ENCODE measurements around the gene HPCA. TPM values are rescaled to one million over a fixed set of nuclear protein-coding genes. Genes with fewer than 3 reads are reported as not detected.
A peak's percentile ranks its signal among the peaks of the same experiment; 100 is the strongest.
"Not testable (repeated sequence)": the region's sequence is repeated elsewhere in the genome, so short reads cannot be mapped to it uniquely, and the experiment has no call there.

Gene HPCA
- polyA plus RNA-seq, 2 donors = 0.15 TPM; not detected in 1

- Histone ChIP-seq H3K9me3 (ENCODE audit: control insufficient read depth in 2 of 2, insufficient read depth in 1 of 2, low read depth in 1 of 2, low read length in 1 of 2) (no peaks in the 10 kb centered on the region), H3K27me3 (ENCODE audit: control insufficient read depth in 1 of 2, insufficient read depth in 2 of 2, low read length in 2 of 2) (no peaks in the 10 kb centered on the region), H3K4me3 (ENCODE audit: low read depth in 1 of 2, low read length in 2 of 2) (peak overlapping the region; percentile 53 to 85), H3K4me1 (ENCODE audit: control insufficient read depth in 2 of 2, insufficient read depth in 2 of 2, low read length in 1 of 2) (peaks cover 3 to 7% of the 10 kb centered on the region in 2 donors), H3K27ac (ENCODE audit: low read depth in 2 of 2, low read length in 1 of 2) (peak overlapping the region in 1 of 2 donors; percentile 37), H3K36me3 (ENCODE audit: control insufficient read depth in 2 of 2, insufficient read depth in 2 of 2, low read length in 1 of 2) (peaks cover 0 to 8% of the 10 kb centered on the region in 2 donors)
- 17 to 18% methylated on average over 22 of the region's 22 CpGs for WGBS, 2 donors
These were observed 14.2 kb downstream of the HPCA start for GRCh38 chr1:32900371-32900955.

DNA sequence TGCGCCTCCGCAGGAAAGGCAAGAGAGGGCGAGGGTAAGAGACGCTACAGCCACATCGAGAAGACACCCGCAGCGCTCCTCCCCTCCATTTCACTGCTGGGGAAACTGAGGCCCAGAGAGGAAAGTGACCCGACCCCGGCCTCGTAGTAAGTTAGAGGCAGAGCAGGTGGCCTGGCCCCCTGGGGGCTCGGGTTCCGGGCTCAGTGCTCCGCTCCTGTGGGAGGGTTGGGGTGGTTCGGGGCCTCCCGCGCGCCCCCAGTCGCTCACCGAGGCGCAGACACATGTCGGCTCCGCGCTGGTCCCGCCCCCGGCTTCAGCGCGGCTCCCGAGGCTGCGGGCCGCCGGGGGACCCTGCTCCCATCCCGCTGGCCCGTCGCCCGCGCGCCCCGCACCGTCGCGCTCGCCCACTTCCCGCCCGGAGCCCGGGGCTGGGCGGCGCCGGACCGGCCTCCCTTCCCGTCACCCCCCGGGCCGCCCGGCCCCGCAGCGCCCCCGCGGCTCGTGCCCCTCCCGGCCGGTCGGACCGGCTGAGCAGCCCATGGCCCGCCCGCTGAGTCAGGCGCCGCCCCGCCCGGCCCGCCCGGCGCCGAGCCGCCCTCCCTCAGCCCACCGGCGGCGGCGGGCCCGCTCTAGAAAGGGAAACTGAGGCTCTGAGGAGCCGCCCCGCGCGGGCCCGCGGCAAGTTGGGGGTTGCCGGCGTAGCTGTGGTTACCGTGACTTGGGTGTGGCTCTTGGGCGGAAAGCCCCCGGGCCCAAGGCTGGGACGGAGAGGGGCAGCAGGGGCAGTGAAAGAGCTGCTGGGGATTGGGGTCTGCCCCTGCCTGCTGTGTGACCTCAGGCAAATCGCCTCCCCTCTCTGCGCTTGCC lies 14.9 kb downstream of the HPCA start, which contains the start of gene TMEM54:
Gene TMEM54, minus strand, starts transcription at position 434 of the 867 bp plus-strand sequence. Its CDS starts 151 bp downstream, at position 283.
- H3K4me3 ChIP-seq (ENCODE audit: low read depth in 1 of 2, low read length in 2 of 2) = peak within 1 kb of the TSS; percentile 53 to 85
- H3K9me3 ChIP-seq (ENCODE audit: control insufficient read depth in 2 of 2, insufficient read depth in 1 of 2, low read depth in 1 of 2, low read length in 1 of 2) = no peaks in the 10 kb centered on the region
- peaks cover 0 to 3% of the 10 kb centered on the region in 2 donors for H3K36me3 ChIP-seq (ENCODE audit: control insufficient read depth in 2 of 2, insufficient read depth in 2 of 2, low read length in 1 of 2)
- 1 to 2% methylated on average over 55 to 92 of the region's 92 CpGs for WGBS, 2 donors
- H3K27ac ChIP-seq (ENCODE audit: low read depth in 2 of 2, low read length in 1 of 2) = peak within 1 kb of the TSS; percentile 31 to 76
- H3K4me1 ChIP-seq (ENCODE audit: control insufficient read depth in 2 of 2, insufficient read depth in 2 of 2, low read length in 1 of 2) = peaks cover 3 to 7% of the 10 kb centered on the region in 2 donors
- no peaks in the 10 kb centered on the region for H3K27me3 ChIP-seq (ENCODE audit: control insufficient read depth in 1 of 2, insufficient read depth in 2 of 2, low read length in 2 of 2)

DNA sequence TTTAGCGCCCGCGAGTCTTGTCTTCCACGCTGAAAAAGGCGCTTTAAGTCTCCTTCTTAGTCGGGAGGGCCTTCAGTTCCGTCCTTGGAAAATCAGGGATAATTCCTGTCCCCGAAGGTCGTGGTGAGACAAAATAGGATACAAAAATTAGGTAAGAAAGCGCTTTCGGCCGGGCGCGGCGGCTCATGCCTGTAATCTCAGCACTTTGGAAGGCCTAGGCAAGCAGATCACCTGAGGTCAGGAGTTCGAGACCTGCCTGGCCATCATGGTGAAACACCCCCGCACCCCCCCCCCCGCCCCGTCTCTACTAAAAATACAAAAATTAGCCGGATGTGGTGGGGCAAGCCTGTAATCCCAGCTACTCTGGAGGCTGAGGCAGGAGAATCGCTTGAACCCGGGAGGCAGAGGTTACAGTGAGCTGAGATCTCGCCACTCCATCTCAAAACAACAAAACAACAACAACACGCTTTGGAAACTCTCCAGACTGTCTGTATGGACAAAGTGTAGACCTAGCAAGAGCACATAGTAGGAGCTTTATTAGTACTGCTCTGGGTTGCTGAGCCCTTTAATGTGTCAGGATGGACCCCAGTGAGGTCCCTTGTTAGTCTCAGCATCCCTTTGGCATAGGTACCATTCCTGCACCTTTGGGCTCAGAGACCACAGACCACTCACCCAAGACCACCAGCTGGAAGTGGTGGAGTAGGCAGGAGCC lies 15.7 kb downstream of the HPCA start:
- WGBS, 2 donors = 39 to 42% methylated on average over 23 to 24 of the region's 24 CpGs
- peak overlapping the region; percentile 31 to 56 for H3K27ac ChIP-seq (ENCODE audit: low read depth in 2 of 2, low read length in 1 of 2)
- no peaks in the 10 kb centered on the region for H3K27me3 ChIP-seq (ENCODE audit: control insufficient read depth in 1 of 2, insufficient read depth in 2 of 2, low read length in 2 of 2)
- no peaks in the 10 kb centered on the region for H3K9me3 ChIP-seq (ENCODE audit: control insufficient read depth in 2 of 2, insufficient read depth in 1 of 2, low read depth in 1 of 2, low read length in 1 of 2)
- peaks cover 3 to 7% of the 10 kb centered on the region in 2 donors for H3K4me1 ChIP-seq (ENCODE audit: control insufficient read depth in 2 of 2, insufficient read depth in 2 of 2, low read length in 1 of 2)
- H3K36me3 ChIP-seq (ENCODE audit: control insufficient read depth in 2 of 2, insufficient read depth in 2 of 2, low read length in 1 of 2) = peaks cover 0 to 3% of the 10 kb centered on the region in 2 donors
- peak overlapping the region; percentile 53 to 85 for H3K4me3 ChIP-seq (ENCODE audit: low read depth in 1 of 2, low read length in 2 of 2)

- H3K4me3 ChIP-seq (ENCODE audit: low read depth in 1 of 2, low read length in 2 of 2) = no peak overlapping the region
- peaks cover 0 to 3% of the 10 kb centered on the region in 2 donors for H3K36me3 ChIP-seq (ENCODE audit: control insufficient read depth in 2 of 2, insufficient read depth in 2 of 2, low read length in 1 of 2)
- 73 to 75% methylated on average over 6 of the region's 6 CpGs for WGBS, 2 donors
- H3K27me3 ChIP-seq (ENCODE audit: control insufficient read depth in 1 of 2, insufficient read depth in 2 of 2, low read length in 2 of 2) = no peaks in the 10 kb centered on the region
- H3K27ac ChIP-seq (ENCODE audit: low read depth in 2 of 2, low read length in 1 of 2) = no peak overlapping the region
- no peaks in the 10 kb centered on the region for H3K9me3 ChIP-seq (ENCODE audit: control insufficient read depth in 2 of 2, insufficient read depth in 1 of 2, low read depth in 1 of 2, low read length in 1 of 2)
- H3K4me1 ChIP-seq (ENCODE audit: control insufficient read depth in 2 of 2, insufficient read depth in 2 of 2, low read length in 1 of 2) = peaks cover 1 to 7% of the 10 kb centered on the region in 2 donors
These were observed 16.2 kb downstream of the HPCA start for GRCh38 chr1:32902535-32902920.

GRCh38 chr1:32903991-32904785 lies 17.9 kb downstream of the HPCA start:
- WGBS, 2 donors = 59 to 65% methylated on average over 3 of the region's 3 CpGs
- Histone ChIP-seq H3K9me3 (ENCODE audit: control insufficient read depth in 2 of 2, insufficient read depth in 1 of 2, low read depth in 1 of 2, low read length in 1 of 2) (no peaks in the 10 kb centered on the region), H3K27ac (ENCODE audit: low read depth in 2 of 2, low read length in 1 of 2) (no peak overlapping the region), H3K27me3 (ENCODE audit: control insufficient read depth in 1 of 2, insufficient read depth in 2 of 2, low read length in 2 of 2) (no peaks in the 10 kb centered on the region), H3K4me3 (ENCODE audit: low read depth in 1 of 2, low read length in 2 of 2) (no peak overlapping the region), H3K4me1 (ENCODE audit: control insufficient read depth in 2 of 2, insufficient read depth in 2 of 2, low read length in 1 of 2) (peaks cover 0 to 5% of the 10 kb centered on the region in 2 donors), H3K36me3 (ENCODE audit: control insufficient read depth in 2 of 2, insufficient read depth in 2 of 2, low read length in 1 of 2) (no peaks in the 10 kb centered on the region)

DNA sequence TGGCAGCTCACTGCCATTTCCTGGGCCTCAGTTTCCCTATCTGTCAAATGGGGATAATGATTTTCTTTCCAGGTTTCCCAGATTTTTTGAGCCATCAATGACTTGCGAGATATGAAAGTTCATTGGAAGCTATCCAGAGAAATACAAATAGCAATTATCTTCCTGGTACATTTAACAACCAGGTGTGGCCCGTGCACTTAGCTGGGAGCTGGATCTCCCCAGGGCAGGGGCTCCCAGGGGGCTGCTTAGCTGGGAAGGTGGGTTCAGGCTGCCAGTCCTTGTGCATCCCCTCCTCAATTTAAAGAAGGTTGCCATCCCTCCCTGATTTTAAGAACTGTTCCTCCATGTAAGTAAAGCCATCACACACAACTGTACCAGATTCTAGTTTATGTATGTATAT lies 18.5 kb downstream of the HPCA start:
- Histone ChIP-seq H3K4me1 (ENCODE audit: control insufficient read depth in 2 of 2, insufficient read depth in 2 of 2, low read length in 1 of 2) (peaks cover 0 to 5% of the 10 kb centered on the region in 2 donors), H3K27me3 (ENCODE audit: control insufficient read depth in 1 of 2, insufficient read depth in 2 of 2, low read length in 2 of 2) (no peaks in the 10 kb centered on the region), H3K9me3 (ENCODE audit: control insufficient read depth in 2 of 2, insufficient read depth in 1 of 2, low read depth in 1 of 2, low read length in 1 of 2) (no peaks in the 10 kb centered on the region), H3K36me3 (ENCODE audit: control insufficient read depth in 2 of 2, insufficient read depth in 2 of 2, low read length in 1 of 2) (no peaks in the 10 kb centered on the region), H3K4me3 (ENCODE audit: low read depth in 1 of 2, low read length in 2 of 2) (no peak overlapping the region), H3K27ac (ENCODE audit: low read depth in 2 of 2, low read length in 1 of 2) (no peak overlapping the region)
- WGBS, 2 donors = 30 to 43% methylated on average over 2 of the region's 2 CpGs

GRCh38 chr1:32905588-32905987 lies 19.3 kb downstream of the HPCA start:
- H3K4me3 ChIP-seq (ENCODE audit: low read depth in 1 of 2, low read length in 2 of 2); H3K4me1 ChIP-seq (ENCODE audit: control insufficient read depth in 2 of 2, insufficient read depth in 2 of 2, low read length in 1 of 2); H3K9me3 ChIP-seq (ENCODE audit: control insufficient read depth in 2 of 2, insufficient read depth in 1 of 2, low read depth in 1 of 2, low read length in 1 of 2); H3K27me3 ChIP-seq (ENCODE audit: control insufficient read depth in 1 of 2, insufficient read depth in 2 of 2, low read length in 2 of 2); H3K27ac ChIP-seq (ENCODE audit: low read depth in 2 of 2, low read length in 1 of 2); H3K36me3 ChIP-seq (ENCODE audit: control insufficient read depth in 2 of 2, insufficient read depth in 2 of 2, low read length in 1 of 2): not testable (repeated sequence)
- WGBS, 2 donors = 82 to 84% methylated on average over 10 of the region's 10 CpGs

DNA sequence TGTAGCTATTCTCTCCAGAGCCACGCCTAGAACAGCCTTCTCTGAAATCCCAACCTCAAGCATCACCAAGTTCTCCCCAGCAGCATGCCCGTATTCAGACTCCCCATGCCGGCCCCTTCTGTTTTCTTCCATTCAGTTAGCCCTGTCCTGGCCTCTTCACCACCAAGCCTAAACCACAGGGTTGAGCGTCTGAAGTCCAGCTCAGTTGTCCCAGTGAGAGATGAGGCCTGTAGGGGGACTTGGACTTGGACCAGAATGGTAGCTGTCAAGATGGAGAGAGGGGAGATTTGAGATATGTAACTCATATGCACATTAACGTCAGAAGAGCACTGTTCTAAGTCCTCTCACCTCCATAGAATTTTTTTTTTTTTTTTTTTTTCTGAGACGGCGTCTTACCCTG lies 20.4 kb downstream of the HPCA start:
- WGBS, 2 donors = 81 to 84% methylated on average over 7 of the region's 7 CpGs
- peaks cover 0 to 2% of the 10 kb centered on the region in 2 donors for H3K4me1 ChIP-seq (ENCODE audit: control insufficient read depth in 2 of 2, insufficient read depth in 2 of 2, low read length in 1 of 2)
- H3K36me3 ChIP-seq (ENCODE audit: control insufficient read depth in 2 of 2, insufficient read depth in 2 of 2, low read length in 1 of 2) = no peaks in the 10 kb centered on the region
- no peaks in the 10 kb centered on the region for H3K9me3 ChIP-seq (ENCODE audit: control insufficient read depth in 2 of 2, insufficient read depth in 1 of 2, low read depth in 1 of 2, low read length in 1 of 2)
- no peak overlapping the region for H3K27ac ChIP-seq (ENCODE audit: low read depth in 2 of 2, low read length in 1 of 2)
- no peak overlapping the region for H3K4me3 ChIP-seq (ENCODE audit: low read depth in 1 of 2, low read length in 2 of 2)
- no peaks in the 10 kb centered on the region for H3K27me3 ChIP-seq (ENCODE audit: control insufficient read depth in 1 of 2, insufficient read depth in 2 of 2, low read length in 2 of 2)

DNA sequence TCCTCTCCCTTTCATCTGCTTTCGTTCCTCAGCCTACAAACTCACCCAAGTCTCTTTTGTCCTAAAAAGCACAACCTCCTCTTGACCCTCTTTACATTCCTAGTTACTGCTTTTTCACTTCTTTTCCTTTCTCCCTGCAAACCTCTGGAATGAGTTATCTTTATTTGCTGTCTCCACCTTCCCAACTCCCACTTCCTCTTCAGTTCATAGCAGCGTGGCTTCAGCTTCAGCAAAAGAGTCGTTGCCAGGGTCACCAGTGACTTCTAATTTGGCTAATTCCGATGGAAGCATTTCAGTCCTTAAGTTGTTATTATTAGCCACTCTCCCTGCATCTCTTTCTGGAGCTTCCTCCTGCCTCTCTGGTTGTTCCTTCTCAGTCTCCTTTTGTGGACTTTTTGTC lies 21.1 kb downstream of the HPCA start:
- H3K4me3 ChIP-seq (ENCODE audit: low read depth in 1 of 2, low read length in 2 of 2) = no peak overlapping the region
- no peaks in the 10 kb centered on the region for H3K36me3 ChIP-seq (ENCODE audit: control insufficient read depth in 2 of 2, insufficient read depth in 2 of 2, low read length in 1 of 2)
- WGBS, 2 donors = 21 to 34% methylated on average over 4 of the region's 4 CpGs
- H3K9me3 ChIP-seq (ENCODE audit: control insufficient read depth in 2 of 2, insufficient read depth in 1 of 2, low read depth in 1 of 2, low read length in 1 of 2) = no peaks in the 10 kb centered on the region
- H3K4me1 ChIP-seq (ENCODE audit: control insufficient read depth in 2 of 2, insufficient read depth in 2 of 2, low read length in 1 of 2) = peaks cover 0 to 2% of the 10 kb centered on the region in 2 donors
- H3K27ac ChIP-seq (ENCODE audit: low read depth in 2 of 2, low read length in 1 of 2) = no peak overlapping the region
- H3K27me3 ChIP-seq (ENCODE audit: control insufficient read depth in 1 of 2, insufficient read depth in 2 of 2, low read length in 2 of 2) = no peaks in the 10 kb centered on the region
